GM19395 (cell line): ENCODE measurements around the gene CYP2B6.
"Not testable (repeated sequence)": the region's sequence is repeated elsewhere in the genome, so short reads cannot be mapped to it uniquely, and the experiment has no call there.

Experiments
- ATAC-seq: cut with Tn5 transposase; IDR thresholded peaks from one replicate; pipeline ENCODE4 v1.9.1; 2021; ENCODE audit warnings: mild to moderate bottlenecking, moderate library complexity; ENCODE audit not compliant: unreplicated experiment

CYP2B6 gene

DNA sequence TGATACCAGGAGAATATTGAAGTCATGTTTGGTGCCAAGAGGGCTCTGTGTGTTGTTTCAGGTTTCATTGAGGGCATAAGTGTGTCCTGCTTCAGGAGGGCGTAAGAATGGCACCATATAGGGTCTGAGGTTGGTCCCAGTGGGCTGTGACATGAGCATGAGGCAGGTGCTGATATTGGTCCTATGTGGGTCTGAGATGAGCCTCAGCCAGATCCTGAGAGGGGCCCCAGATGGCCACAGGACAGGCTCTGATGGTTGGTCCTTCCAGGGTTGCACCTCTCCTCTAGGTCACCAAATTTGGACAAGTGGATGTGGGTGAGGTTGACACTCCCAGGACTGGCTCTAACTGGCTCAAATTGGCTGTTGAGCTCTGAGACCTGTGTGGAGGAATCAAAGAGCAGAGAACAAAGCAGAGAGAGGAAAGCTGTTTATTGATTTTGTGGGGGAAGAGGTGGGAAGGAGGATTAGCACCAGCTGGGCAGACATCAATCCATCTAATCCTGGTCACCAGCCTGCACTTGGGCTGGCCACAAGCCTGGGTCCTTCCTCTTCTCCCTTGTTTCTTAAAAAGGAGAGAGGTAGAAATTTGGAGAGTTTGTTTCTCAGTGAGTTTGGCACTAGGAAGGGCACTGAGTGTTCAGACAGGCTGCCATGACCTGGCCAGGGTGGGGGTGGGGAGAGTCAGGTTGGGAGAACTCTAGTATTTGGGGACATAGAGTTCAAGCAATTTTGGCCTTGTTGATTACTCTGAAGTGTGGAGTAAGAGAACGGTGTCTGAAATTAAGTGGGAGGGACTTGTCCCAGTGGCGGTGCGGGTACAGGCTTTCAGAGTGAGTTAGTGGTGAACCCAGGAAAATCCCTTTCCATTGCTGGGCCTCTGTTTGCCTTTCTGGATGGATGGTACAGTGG is 38.7 kb downstream of the CYP2B6 start:
- no peak for ATAC-seq

DNA sequence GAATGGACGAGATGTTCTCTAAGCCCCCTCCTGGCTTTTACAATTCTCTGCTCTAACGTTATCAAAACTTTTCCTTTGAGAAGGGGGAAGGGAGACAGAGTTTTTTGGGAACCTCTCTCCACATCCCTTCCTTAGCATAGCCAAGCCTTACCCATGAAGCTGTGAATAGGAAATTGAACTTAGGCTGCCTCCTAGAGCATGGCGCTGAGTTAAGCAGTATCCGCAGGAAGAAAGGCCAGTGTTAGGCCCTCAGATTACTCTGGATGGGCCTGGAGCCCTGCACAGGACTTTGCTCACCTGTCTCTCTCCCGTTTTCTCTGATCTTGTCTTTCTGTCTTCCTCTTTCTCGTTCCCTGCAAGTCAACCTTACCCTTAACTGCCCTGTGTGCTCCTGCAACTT is 39.6 kb downstream of the CYP2B6 start:
- no peak for ATAC-seq

DNA sequence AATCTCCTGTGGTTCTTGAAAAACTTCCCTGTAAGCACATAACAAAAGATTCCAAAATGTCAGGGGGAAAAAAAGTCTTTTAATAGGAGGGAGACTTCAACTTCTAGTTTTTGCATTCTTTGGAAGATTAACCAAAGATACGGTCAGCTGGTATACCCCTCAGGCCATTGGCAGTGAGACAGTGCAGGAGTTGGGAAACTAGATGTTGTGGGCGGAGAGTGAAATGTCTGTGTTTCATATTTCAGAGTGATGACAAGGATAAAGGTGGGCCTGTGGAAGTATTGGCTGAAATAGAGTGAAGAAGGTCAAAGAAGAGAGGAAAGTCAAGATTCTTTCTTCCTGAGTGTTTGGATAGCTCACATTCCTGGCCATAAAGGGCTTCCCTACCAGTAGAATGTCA is 40.8 kb downstream of the CYP2B6 start:
- no peak for ATAC-seq

DNA sequence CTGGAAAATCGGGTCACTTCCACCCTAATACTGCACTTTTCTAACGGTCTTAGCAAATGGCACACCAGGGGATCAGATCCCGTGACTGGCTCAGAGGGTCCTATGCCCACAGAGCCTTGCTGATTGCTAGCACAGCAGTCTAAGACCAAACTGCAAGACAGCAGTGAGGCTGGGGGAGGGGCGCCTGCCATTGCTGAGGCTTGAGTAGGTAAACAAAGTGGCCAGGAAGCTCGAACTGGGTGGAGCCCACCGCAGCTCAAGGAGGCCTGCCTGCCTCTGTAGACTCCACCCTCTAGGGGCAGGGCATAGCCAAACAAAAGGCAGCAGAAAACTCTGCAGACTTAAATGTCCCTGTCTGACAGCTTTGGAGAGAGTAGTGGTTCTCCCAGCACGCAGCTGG is 42.2 kb downstream of the CYP2B6 start:
- ATAC-seq = not testable (repeated sequence)

DNA sequence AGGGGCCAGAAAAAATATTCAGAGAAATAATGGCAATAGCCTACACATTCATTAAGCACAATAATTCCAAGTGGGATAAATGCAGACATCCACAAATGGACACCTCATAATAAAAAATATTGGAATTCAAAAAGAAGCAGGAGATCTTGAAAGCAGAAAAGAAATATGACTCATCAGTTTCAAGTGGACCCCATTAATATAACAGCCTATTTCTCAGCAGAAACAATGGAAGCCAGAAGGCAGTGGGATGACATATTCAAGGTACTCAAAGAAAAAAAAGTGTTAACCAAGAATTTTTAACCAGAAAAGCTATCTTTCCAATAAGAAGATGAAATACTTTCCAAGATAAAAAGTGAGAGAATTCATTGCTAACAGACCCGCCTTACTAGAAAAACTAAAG is 48.7 kb downstream of the CYP2B6 start:
- no peak for ATAC-seq

DNA sequence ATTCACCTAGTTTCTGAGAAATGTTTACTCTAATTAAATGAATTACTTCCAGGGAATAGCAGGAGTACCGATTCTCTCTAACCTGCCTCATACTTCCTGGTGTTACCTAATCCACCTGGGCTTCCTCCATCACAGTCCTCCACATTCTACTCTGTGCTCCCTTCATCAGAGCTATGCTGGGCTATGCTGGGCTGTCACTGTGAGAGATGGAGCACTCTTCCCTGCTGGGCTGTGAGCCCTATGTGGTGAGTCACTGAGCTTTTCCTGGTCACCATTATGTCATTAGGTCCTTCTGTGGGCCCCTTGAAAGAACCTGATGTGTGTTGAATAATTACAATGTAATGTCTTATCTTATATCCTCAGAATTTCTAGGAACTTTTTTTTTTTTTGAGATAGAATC is 54.0 kb downstream of the CYP2B6 start:
- ATAC-seq = not testable (repeated sequence)

DNA sequence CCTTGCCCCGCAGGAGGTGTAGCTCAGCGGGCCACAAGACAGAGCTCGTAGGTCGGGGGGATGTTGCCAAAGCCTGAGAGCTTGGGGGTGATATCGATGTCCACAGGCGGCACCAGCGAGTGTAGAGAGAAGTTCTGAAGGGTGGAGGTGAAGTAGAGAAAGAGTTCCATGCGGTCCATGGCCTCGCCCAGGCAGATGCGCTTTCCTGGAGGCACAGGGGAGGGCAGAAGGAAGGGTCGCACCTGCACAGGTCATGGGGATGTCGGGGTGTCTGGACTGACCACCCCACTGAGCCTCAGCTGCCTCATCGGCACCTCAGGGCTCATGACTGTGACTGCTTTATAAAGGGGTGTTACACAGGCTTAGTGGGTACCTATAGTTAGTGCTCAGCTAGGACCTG is 59.3 kb downstream of the CYP2B6 start:
- no peak for ATAC-seq

DNA sequence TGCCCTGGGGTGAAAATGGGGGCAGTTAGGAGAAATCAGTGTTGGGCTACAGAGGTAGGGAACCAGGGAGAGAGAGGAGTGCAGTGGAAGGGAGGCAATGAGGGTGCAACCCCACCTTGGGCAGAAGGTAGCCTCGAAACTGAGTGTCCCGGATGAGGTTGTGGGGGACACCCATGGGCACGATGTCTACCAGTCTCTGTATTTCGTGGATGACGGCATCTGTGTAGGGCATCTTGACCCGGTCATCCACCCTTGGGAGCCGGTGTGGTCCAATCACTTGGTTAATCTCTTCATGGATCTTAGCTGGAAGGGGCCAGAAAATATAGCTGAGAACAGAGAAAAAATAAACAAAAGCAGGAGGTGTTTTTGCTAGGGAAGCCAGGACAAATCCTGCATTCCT is 61.1 kb downstream of the CYP2B6 start:
- not testable (repeated sequence) for ATAC-seq

DNA sequence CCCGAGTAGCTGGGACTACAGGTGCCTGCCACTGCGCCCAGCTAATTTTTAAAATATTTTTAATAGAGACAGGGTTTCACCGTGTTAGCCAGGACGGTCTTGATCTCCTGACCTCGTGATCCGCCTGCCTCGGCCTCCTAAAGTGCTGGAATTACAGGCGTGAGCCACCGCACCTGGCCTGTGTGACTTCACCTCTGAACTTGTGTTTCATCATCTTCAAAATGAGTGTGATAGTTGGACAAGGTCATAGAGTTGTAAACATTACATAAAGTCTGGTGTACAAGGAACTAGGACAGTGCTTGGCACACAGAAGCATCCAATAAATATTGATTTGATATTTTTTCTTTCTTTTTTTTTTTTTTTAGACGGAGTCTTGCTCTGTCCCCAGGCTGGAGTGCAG is 62.2 kb downstream of the CYP2B6 start:
- not testable (repeated sequence) for ATAC-seq

DNA sequence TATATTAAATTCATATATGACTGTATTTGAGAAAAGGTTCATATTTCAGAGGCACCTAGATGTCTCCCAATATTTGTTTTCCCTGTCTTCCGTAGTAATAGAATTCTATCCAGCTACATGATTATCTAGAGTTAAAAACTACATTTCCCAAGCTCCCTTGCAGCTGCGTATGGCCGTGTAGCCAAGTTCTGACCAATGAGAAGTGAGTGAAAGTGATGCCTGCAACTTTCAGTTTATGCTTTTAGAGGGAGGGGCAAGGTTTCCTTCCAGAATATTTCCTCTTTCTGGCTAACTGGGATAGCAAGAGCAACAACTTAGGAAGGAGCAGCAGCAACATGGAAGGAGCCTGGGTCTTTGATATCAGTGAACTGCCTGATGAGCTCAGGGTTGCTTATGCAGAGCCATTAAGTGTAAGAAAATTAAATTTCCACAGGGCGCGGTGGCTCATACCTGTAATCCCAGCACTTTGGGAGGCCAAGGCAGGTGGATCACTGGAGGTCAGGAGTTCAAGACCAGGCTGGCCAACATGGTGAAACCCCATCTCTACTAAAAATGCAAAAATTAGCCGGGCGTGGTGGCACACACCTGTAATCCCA is 74.0 kb downstream of the CYP2B6 start:
- ATAC-seq = no peak
